Endothelial cell of umbilical vein (primary cell): ENCODE data around the gene GPAM. TPM values are rescaled to one million over a fixed set of nuclear protein-coding genes. Genes with fewer than 3 reads are reported as not detected.

Source experiments
- BruUV-seq: library from RNA; stranded (reverse); fragments of 400-500 nt; replicated peaks from 2 replicates; lab custom pipeline; 2021; lab: Mats Ljungman, UMichigan
- CTCF ChIA-PET: fragments of 300-600, 350-600 bp; sonication (Branson Sonifier 250); formaldehyde crosslinking; loops from one replicate; lab custom pipeline; 2021; ENCODE audit warnings: antibody characterized with exemption, inconsistent platforms; lab: Charles Lee
- POLR2A ChIA-PET: fragments of 300-600, 350-600 bp; sonication (Branson Sonifier 250); formaldehyde crosslinking; loops from one replicate; lab custom pipeline; 2021; ENCODE audit warnings: antibody characterized with exemption, inconsistent platforms; lab: Charles Lee
- DNase-seq: peaks from one replicate; pipeline ENCODE4 v3.0.0-alpha.2; 2011; ENCODE audit warnings: low read depth, low spot score
- FAIRE-seq: peaks from 2 replicates; lab custom pipeline; 2011; peaks lifted over from hg19 to GRCh38; lab: Jason Lieb, UNC
- H2AFZ ChIP-seq: 2 replicates; pipeline ENCODE4 v1.6.0; 2012; ENCODE audit warnings: low read depth, low read length, control low read depth, inconsistent platforms
- H3K27ac ChIP-seq: 2 replicates; pipeline ENCODE4 v1.5.1; 2011; ENCODE audit warnings: low read depth, mild to moderate bottlenecking, control low read depth, low read length, moderate library complexity; ENCODE audit not compliant: insufficient read depth
- H3K27me3 ChIP-seq, 2 experiments: 2 replicates each; pipeline versions ENCODE4 v1.6.0 to v1.6.1; 2011; ENCODE audit warnings: low read length in 2 of 2, mixed read lengths in 1 of 2; ENCODE audit not compliant: control insufficient read depth in 2 of 2, insufficient read depth in 2 of 2
- H3K36me3 ChIP-seq, 2 experiments: 2 replicates in 1 of 2; 3 replicates in 1 of 2; pipeline ENCODE4 v1.5.1; 2011; ENCODE audit warnings: low read length in 2 of 2, mild to moderate bottlenecking in 1 of 2, moderate library complexity in 1 of 2; ENCODE audit not compliant: control insufficient read depth in 2 of 2, insufficient read depth in 2 of 2; ENCODE audit errors: extremely low read depth in 1 of 2
- H3K4me1 ChIP-seq: 3 replicates; pipeline ENCODE4 v1.5.1; 2011; ENCODE audit warnings: mild to moderate bottlenecking, low read length; ENCODE audit not compliant: control insufficient read depth, insufficient read depth; ENCODE audit errors: extremely low read depth
- H3K4me2 ChIP-seq: 2 replicates; pipeline ENCODE4 v1.6.1; 2011; ENCODE audit warnings: low read length, control low read depth, mixed read lengths; ENCODE audit not compliant: insufficient read depth
- H3K4me3 ChIP-seq, 3 experiments: fragments of 200-600 bp in 1 of 3; sonication (generic), shearing (Covaris generic) in 1 of 3; replicated peaks in 1 of 3; 2 replicates each; pipeline ENCODE4 v1.5.1; 2011 to 2016; ENCODE audit warnings: control low read depth in 3 of 3, low read length in 3 of 3, mild to moderate bottlenecking in 2 of 3, inconsistent platforms in 1 of 3, low read depth in 1 of 3, moderate library complexity in 1 of 3; ENCODE audit not compliant: insufficient read depth in 1 of 3
- H3K79me2 ChIP-seq: 2 replicates; pipeline ENCODE4 v1.6.0; 2012; ENCODE audit warnings: low read length, inconsistent platforms; ENCODE audit not compliant: control insufficient read depth, insufficient read depth
- H3K9ac ChIP-seq: replicated peaks from 2 replicates; pipeline ENCODE3; 2011; ENCODE audit warnings: low read length, control low read depth; ENCODE audit not compliant: insufficient read depth; ENCODE audit errors: extremely low read depth
- H3K9me1 ChIP-seq: replicated peaks from 3 replicates; pipeline ENCODE4 v1.6.0; 2011; ENCODE audit warnings: mild to moderate bottlenecking, low read length; ENCODE audit not compliant: control insufficient read depth, insufficient read depth; ENCODE audit errors: extremely low read depth
- H3K9me3 ChIP-seq: replicated peaks from 2 replicates; pipeline ENCODE4 v1.5.1; 2012; ENCODE audit warnings: low read length, inconsistent platforms; ENCODE audit not compliant: control insufficient read depth, insufficient read depth
- H4K20me1 ChIP-seq: replicated peaks from 2 replicates; pipeline ENCODE3; 2011; ENCODE audit warnings: mild to moderate bottlenecking, low read length; ENCODE audit not compliant: control insufficient read depth, insufficient read depth; ENCODE audit errors: extremely low read depth
- EZH2 ChIP-seq: IDR thresholded peaks from 2 replicates; pipeline ENCODE4 v1.6.1; 2012; ENCODE audit warnings: borderline replicate concordance, low read depth, mild to moderate bottlenecking, moderate library complexity, low read length, inconsistent platforms; ENCODE audit not compliant: severe bottlenecking
- FOS ChIP-seq: IDR thresholded peaks from 2 replicates; pipeline ENCODE4 v1.6.1; 2011; ENCODE audit warnings: mild to moderate bottlenecking, low read length, moderate library complexity, borderline replicate concordance; ENCODE audit not compliant: insufficient read depth
- GATA2 ChIP-seq: IDR thresholded peaks from 2 replicates; pipeline ENCODE4 v1.7.0; 2011; ENCODE audit warnings: low read depth, mild to moderate bottlenecking, moderate library complexity, mixed read lengths, low read length; ENCODE audit not compliant: insufficient read length, insufficient read depth
- JUN ChIP-seq: IDR thresholded peaks from 2 replicates; pipeline ENCODE4 v1.6.1; 2011; ENCODE audit warnings: borderline replicate concordance, low read depth; ENCODE audit not compliant: insufficient read length, insufficient read depth
- MYC ChIP-seq: IDR thresholded peaks from one replicate; pipeline ENCODE4 v1.6.1; 2011; ENCODE audit warnings: mild to moderate bottlenecking, low read depth, low read length
- POLR2A ChIP-seq: IDR thresholded peaks from 2 replicates; pipeline ENCODE4 v1.6.1; 2012; ENCODE audit warnings: low read depth, mild to moderate bottlenecking, control low read depth, low read length
- POLR2AphosphoS5 ChIP-seq: IDR thresholded peaks from 2 replicates; pipeline ENCODE4 v1.6.1; 2012; ENCODE audit warnings: low read depth, mild to moderate bottlenecking, control low read depth, low read length, moderate library complexity; ENCODE audit not compliant: insufficient read depth
- dilution Hi-C: fragments of 300-500 bp; cut with MboI; formaldehyde crosslinking; loops from one replicate; pipeline ENCODE4 v1.15.0; 2019; ENCODE audit warnings: low sequenced_read_pairs; ENCODE audit not compliant: extremely low pct_ligation_motif_present
- intact Hi-C: fragments of 100-400 bp; cut with micrococcal nuclease; formaldehyde crosslinking; loops from one replicate; pipeline ENCODE4 v1.10.0; 2022
- polyA plus RNA-seq, 4 experiments: library from polyadenylated mRNA; depleted of rRNA in 3 of 4; stranded (reverse) in 3 of 4; unstranded in 1 of 4; fragments of >200 nt; gene quantifications; 2 replicates each; pipeline versions ENCODE4 v1.2.1 to v1.2.3, GENCODE V29; 2011 to 2012; ENCODE audit warnings: missing spikeins in 1 of 4
- total RNA-seq: library from RNA; stranded (reverse); gene quantifications from 2 replicates; pipeline ENCODE4 v1.2.3, GENCODE V29; 2021
- TF ChIP-seq, protein P1 (sequence below): IDR thresholded peaks from 2 replicates; pipeline ENCODE4 v1.6.1; 2011; ENCODE audit not compliant: insufficient read depth, insufficient read length
- TF ChIP-seq, protein P2 (sequence below), 2 donors: IDR thresholded peaks; 1 replicate in 1 of 2; 2 replicates in 1 of 2; pipeline ENCODE4 v1.5.1; 2011; ENCODE audit warnings: low read length in 2 of 2, mild to moderate bottlenecking in 2 of 2, moderate library complexity in 2 of 2, control low read depth in 1 of 2, inconsistent platforms in 1 of 2, low read depth in 1 of 2; ENCODE audit not compliant: insufficient read depth in 1 of 2; ENCODE audit errors: extremely low read depth in 1 of 2

GPAM gene
- total and polyA plus RNA-seq, 2 donors (not counting 3 experiments of a cell fraction or from before 2014, with no cell fraction given), result 3.4 to 9.7 TPM

DNA sequence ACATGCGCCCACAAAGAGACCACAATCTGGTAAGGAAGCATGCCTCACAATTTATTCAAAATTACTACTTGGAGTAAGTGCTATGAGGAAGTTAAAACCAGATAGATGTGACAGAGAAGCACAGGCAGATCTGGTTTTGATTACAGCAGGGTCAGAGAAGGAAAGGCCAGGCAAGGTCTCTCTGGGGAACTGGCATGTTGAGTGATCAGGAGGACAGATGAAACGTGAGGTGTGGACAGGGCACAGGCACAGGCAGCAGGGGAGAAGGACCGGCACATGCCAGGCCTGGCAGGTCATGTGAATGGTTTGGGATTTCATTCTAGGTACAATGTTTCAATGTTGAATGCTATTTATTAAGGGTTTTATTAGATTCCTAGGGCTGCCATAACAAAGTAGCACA is 51.6 kb downstream of the GPAM start:
- Histone ChIP-seq H2AFZ (no peak overlapping the region), H3K9me1 (no peaks in the 10 kb centered on the region), H3K27ac (no peak overlapping the region), H3K36me3 (no peaks in the 10 kb centered on the region), H3K4me1 (no peaks in the 10 kb centered on the region), H3K79me2 (no peaks in the 10 kb centered on the region), H3K9ac (no peak overlapping the region), H3K4me3 (no peak overlapping the region), H3K27me3 (no peaks in the 10 kb centered on the region), H3K4me2 (no peak overlapping the region), H3K9me3 (no peaks in the 10 kb centered on the region), H4K20me1 (no peaks in the 10 kb centered on the region)
- ChIA-PET POLR2A (no interaction called here), CTCF (no interaction called here)
- FAIRE-seq (no peak), DNase-seq (no peak)
- intact Hi-C loops (no loop called here), dilution Hi-C loops (no loop called here)
- TF ChIP-seq EZH2, result no peak
- TF ChIP-seq, protein P1, sequence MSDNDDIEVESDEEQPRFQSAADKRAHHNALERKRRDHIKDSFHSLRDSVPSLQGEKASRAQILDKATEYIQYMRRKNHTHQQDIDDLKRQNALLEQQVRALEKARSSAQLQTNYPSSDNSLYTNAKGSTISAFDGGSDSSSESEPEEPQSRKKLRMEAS, result no peak
- no peak for TF ChIP-seq POLR2A
- no peak for TF ChIP-seq MYC
- TF ChIP-seq, protein P2, sequence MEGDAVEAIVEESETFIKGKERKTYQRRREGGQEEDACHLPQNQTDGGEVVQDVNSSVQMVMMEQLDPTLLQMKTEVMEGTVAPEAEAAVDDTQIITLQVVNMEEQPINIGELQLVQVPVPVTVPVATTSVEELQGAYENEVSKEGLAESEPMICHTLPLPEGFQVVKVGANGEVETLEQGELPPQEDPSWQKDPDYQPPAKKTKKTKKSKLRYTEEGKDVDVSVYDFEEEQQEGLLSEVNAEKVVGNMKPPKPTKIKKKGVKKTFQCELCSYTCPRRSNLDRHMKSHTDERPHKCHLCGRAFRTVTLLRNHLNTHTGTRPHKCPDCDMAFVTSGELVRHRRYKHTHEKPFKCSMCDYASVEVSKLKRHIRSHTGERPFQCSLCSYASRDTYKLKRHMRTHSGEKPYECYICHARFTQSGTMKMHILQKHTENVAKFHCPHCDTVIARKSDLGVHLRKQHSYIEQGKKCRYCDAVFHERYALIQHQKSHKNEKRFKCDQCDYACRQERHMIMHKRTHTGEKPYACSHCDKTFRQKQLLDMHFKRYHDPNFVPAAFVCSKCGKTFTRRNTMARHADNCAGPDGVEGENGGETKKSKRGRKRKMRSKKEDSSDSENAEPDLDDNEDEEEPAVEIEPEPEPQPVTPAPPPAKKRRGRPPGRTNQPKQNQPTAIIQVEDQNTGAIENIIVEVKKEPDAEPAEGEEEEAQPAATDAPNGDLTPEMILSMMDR (IDR thresholded peaks at IDR 0.05; ENCODE audit: extremely low read depth in 1 of 2, insufficient read depth in 1 of 2, low read depth in 1 of 2, low read length in 2 of 2), result no peak
- TF ChIP-seq GATA2, result no peak
- no peak for TF ChIP-seq FOS
- TF ChIP-seq JUN, result no peak
- TF ChIP-seq POLR2AphosphoS5, result no peak
- no TSS peak for BruUV-seq
